Measurements from ENCODE around the gene ANKRD13D.
A peak's percentile ranks its signal among the peaks of the same experiment; 100 is the strongest.
"Not testable (repeated sequence)": the region's sequence is repeated elsewhere in the genome, so short reads cannot be mapped to it uniquely, and the experiment has no call there.

The ANKRD13D gene

DNA sequence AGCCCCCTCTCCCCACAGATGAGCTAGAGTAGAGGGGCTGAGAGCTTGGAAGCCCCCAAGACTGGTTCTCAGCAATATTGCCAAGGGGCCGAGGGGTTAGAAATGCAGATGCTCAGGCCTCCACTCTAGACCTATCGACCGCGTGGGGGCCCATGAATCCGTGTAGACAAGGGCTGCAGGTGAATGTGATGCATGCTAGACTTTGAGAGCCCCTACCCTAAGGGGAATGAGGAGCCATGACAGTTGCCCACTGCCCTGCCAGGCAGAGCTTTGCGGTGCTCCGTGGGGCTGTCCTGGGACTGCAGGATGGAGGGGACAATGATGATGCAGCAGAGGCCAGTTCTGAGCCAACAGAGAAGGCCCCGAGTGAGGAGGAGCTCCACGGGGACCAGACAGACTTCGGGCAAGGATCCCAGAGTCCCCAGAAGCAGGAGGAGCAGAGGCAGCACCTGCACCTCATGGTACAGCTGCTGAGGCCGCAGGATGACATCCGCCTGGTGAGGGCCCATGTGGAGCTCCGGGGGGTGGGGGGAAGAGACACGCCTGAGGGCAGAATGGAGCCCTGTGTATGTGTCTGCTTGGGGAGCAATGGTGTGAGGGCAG lies 15.5 kb downstream of the ANKRD13D start:
- no peak for DNase-seq

- DNase-seq = no peak
These were observed 17.9 kb downstream of the ANKRD13D start for GRCh38 chr11:67306769-67307544.

GRCh38 chr11:67307545-67308001 lies 18.5 kb downstream of the ANKRD13D start:
- DNase-seq = no peak

DNA sequence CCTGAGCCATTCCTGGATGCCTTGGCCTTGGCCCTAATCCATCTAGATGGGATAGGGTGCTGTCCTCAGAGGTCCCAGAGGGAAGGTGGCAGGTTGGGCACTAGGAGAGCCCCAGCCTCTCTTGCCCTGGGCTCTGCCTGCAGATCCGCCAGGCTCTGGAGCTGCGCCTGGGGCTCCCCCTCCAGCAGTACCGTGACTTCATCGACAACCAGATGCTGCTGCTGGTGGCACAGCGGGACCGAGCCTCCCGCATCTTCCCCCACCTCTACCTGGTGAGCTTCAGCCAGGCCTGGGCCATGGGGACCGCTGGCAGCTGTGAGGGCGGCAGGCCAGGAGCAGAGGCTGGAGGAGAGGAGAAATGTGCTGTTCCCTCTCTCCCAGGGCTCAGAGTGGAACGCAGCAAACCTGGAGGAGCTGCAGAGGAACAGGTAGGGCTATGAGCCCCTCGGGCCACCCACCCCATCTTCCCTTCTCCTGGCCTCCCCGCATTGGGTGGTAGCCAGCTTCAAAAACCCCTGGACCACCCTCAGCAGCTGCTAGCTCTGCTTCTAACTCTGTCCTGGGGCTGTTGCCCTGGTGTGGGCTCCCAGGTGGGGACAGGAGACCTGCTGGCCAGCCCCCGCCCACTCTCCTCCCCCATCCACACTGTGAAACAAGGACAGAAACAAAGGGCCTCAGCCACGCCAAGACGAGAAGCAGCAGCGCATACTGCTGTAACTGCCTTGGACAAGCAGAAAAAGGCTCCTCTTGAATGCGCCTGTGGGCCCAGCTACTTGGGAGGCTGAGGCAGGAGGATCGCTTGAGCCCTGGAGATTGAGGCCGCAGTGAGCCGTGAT lies 19.1 kb downstream of the ANKRD13D start:
- no peak for DNase-seq

DNA sequence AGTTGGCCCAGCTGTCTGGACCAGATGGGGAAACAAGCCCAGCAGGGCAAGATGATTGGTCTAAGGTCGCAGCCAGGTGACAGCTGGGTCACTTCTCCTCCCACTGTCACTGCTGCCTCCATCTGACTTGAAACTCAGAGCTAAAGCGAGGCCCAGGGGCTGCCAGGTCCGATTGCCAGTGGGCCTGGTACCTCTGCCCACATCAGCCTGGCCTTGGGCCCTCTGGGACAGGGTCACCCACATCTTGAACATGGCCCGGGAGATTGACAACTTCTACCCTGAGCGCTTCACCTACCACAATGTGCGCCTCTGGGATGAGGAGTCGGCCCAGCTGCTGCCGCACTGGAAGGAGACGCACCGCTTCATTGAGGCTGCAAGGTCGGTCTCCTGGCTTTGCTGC lies 20.1 kb downstream of the ANKRD13D start:
- DNase-seq = no peak

DNA sequence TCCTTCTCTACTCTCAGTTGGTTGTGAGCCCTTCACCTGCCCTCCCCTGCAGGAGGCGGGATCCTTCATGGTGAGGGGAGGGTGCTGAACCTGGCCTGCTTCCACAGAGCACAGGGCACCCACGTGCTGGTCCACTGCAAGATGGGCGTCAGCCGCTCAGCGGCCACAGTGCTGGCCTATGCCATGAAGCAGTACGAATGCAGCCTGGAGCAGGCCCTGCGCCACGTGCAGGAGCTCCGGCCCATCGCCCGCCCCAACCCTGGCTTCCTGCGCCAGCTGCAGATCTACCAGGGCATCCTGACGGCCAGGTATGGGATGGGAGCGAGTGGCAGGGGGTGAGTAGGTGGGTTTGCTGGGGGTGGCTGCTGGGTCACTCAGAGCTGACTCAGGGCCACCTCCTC lies 20.6 kb downstream of the ANKRD13D start:
- DNase-seq = no peak

- no peak for DNase-seq
These were observed 21.3 kb downstream of the ANKRD13D start for GRCh38 chr11:67310246-67311050.

DNA sequence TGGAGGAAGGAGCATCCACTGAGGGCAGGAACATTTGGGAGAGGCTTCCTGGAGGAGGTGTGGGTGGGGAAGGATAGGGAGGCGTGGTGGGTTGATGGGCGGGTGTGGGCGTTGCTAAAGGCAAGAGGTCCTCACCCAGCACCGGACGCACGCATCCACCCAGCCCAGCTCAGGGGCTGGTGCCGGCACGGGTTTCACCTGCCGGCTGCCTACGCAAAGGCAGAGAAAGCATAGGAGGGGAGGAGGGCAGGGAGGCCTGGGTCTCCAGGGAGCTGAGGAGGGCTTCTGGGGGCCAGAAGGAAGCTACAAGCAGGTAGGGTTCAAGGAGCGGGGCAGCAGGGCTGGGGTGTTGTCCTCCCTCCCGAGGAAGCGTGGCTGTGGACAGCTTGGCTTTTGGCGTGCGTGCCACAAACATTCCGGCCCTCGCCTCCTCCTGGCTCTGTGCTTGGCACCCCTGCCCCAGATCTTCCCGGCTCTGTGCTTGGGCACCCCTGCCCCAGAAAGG lies 22.0 kb downstream of the ANKRD13D start:
- DNase-seq = no peak

DNA sequence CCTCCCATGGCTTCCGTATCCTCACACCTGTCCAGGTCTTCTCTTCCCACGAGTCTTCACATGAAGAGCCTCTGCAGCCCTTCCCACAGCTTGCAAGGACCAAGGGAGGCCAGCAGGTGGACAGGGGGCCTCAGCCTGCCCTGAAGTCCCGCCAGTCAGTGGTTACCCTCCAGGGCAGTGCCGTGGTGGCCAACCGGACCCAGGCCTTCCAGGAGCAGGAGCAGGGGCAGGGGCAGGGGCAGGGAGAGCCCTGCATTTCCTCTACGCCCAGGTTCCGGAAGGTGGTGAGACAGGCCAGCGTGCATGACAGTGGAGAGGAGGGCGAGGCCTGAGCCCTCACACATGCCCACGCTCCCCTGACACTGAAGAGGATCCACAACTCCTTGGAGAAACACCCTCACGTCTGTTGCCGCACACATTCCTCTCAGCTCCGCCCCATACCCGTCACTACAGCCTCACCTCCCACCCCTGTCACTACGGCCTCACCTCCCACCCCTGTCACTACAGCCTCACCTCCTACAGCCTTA lies 22.5 kb downstream of the ANKRD13D start:
- DNase-seq = no peak

GRCh38 chr11:67312187-67313021 lies 23.3 kb downstream of the ANKRD13D start:
- DNase-seq = no peak

- no peak for DNase-seq
These were observed 24.2 kb downstream of the ANKRD13D start for GRCh38 chr11:67313125-67313890.

- no peak for DNase-seq
These were observed 25.1 kb downstream of the ANKRD13D start for GRCh38 chr11:67314218-67314617.

DNA sequence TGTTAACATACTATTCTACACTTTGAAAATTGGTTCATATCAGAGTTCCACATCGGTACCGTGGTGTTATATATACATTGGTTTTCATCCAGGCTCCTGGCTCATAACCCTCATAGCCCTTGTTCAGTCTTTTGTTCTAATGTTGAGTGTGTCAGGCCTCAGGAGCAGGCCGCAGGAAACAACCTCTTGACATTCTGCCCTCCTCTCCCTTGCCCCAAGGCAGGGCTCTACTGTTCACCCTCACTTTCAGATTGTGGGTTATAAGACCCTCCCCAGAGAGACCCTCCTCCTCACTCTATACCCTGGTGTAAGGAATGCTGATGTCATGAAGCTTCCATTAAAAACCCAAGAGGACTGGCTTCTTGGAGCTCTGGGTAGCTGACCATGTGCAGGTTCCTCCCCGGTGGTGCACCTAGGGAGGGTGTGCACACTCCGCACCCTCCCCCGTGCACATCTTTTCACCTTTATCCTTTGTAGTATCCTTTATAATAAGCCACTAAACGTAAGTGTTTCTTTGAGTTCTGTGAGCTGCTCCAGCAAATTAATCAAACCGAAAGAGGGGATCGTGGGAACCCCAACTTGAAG lies 26.3 kb downstream of the ANKRD13D start:
- DNase-seq = no peak

DNA sequence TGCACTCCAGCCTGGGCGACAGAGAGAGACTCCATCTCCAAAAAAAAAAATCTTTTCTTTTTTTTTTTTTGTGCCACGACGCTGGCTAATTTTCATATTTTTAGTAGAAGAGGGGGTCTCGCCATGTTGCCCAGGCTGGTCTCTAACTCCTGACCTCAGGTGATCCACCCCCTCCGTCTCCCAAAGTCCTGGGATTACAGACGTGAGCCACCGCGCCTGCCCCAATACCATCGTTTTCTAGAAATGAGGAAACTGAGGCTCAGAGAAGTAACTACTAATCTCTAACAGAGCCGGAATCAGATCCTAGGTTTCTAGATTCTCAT lies 27.7 kb downstream of the ANKRD13D start:
- no peak for DNase-seq

- DNase-seq = peak; percentile 97
These were observed 28.2 kb downstream of the ANKRD13D start for GRCh38 chr11:67317205-67317887.

DNA sequence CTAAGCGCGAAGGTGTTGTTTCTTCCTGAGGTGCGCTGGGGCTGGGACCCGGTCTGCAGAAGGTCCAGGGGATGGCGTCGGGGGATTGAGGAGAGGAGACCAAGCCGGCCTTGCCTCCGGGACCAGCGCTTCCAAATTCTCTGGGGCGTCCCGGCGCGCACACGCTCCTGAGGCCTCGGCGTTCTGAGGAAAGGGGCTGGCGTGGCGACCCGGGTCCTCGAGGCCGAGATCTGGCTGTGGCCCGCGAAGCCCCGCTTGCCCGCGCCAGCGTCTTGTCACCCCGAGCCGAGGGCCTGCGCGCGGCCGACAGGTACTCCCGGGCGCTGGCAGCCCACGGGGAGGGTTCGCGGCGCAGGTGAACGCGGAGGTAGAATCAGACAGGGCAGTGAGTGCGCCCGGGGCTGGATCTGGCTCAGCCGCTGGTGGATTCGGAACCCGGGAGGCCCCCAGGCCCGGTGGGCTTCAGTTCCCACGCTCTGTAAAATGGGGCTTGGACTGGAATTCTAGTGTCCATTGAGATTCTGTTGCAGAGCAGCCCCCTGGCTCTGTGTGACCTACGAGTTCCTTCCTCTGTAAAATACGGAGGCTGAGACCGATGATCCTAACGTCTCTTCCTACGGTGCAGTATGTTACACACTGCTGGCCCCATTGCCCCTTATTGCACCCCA lies 28.9 kb downstream of the ANKRD13D start:
- DNase-seq = no peak

DNA sequence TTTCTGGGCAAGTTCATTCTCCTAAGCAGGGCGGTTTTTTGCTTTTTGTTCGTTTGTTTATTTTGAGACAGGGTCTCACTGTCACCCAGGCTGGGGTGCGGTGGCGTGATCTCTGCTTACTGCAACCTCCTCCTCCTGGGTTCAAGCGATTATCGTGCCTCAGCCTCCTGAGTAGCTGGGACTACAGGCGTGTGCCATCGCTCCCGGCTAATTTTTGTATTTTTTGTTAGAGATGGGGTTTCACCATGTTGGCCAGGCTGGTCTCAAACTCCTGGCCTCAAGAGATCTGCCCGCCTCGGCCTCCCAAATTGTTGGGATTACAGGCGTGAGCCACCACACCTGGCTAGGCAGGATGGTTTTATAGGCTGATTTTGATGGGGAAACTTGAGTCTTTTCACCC lies 29.8 kb downstream of the ANKRD13D start:
- DNase-seq = not testable (repeated sequence)

GRCh38 chr11:67320011-67320410 lies 30.9 kb downstream of the ANKRD13D start:
- DNase-seq = no peak

- no peak for DNase-seq
These were observed 31.6 kb downstream of the ANKRD13D start for GRCh38 chr11:67320691-67321090.
